T-helper 1 cell (primary cell): ENCODE data around the gene PRPF40B.

Experiments used
- DNase-seq, 5 donors: peaks; one replicate each; pipeline ENCODE4 v3.0.0-alpha.2; 2012 to 2020

Gene PRPF40B

GRCh38 chr12:49636574-49636973 is 13.2 kb downstream of the PRPF40B start:
- no peak for DNase-seq

- peak in 3 of 5 donors; percentile 37 to 65 (median 45) for DNase-seq
Observed at GRCh38 chr12:49636979-49637755, 13.8 kb downstream of the PRPF40B start.

- DNase-seq: no peak
Observed at GRCh38 chr12:49641748-49642369, 18.5 kb downstream of the PRPF40B start.

- DNase-seq: no peak
Observed at GRCh38 chr12:49642370-49642802, 19.0 kb downstream of the PRPF40B start.

- DNase-seq: no peak
Observed at GRCh38 chr12:49643135-49643534, 19.8 kb downstream of the PRPF40B start.

GRCh38 chr12:49643961-49644619 is 20.7 kb downstream of the PRPF40B start:
- no peak for DNase-seq

GRCh38 chr12:49644620-49644994 is 21.2 kb downstream of the PRPF40B start:
- DNase-seq: peak; percentile 63 to 79 (median 76)

GRCh38 chr12:49645146-49646039 is 22.0 kb downstream of the PRPF40B start:
- no peak for DNase-seq

- no peak for DNase-seq
Observed at GRCh38 chr12:49646331-49646830, 23.0 kb downstream of the PRPF40B start.

- DNase-seq: no peak
Observed at GRCh38 chr12:49646871-49647654, 23.7 kb downstream of the PRPF40B start.

GRCh38 chr12:49647827-49648711 is 24.7 kb downstream of the PRPF40B start:
- DNase-seq: no peak

GRCh38 chr12:49648712-49649003 is 25.3 kb downstream of the PRPF40B start:
- no peak for DNase-seq

- DNase-seq: no peak
Observed at GRCh38 chr12:49649445-49649844, 26.1 kb downstream of the PRPF40B start.

GRCh38 chr12:49649892-49650291 is 26.5 kb downstream of the PRPF40B start:
- no peak for DNase-seq

GRCh38 chr12:49651855-49652254 is 28.5 kb downstream of the PRPF40B start:
- no peak for DNase-seq

- no peak for DNase-seq
Observed at GRCh38 chr12:49652921-49653520, 29.7 kb downstream of the PRPF40B start.

- DNase-seq: no peak
Observed at GRCh38 chr12:49654715-49655114, 31.4 kb downstream of the PRPF40B start.

- DNase-seq: no peak
Observed at GRCh38 chr12:49655595-49656236, 32.4 kb downstream of the PRPF40B start.

GRCh38 chr12:49658276-49658675 is 34.9 kb downstream of the PRPF40B start:
- DNase-seq: no peak

GRCh38 chr12:49659753-49660152 is 36.4 kb downstream of the PRPF40B start:
- DNase-seq: no peak
